ENCODE measurements around the gene C11orf58. TPM values are rescaled to one million over a fixed set of nuclear protein-coding genes. Genes with fewer than 3 reads are reported as not detected.
A peak's percentile ranks its signal among the peaks of the same experiment; 100 is the strongest.

Gene C11orf58
- total and polyA plus RNA-seq, 10 donors: 83.9 to 147 (median 124) TPM

DNA sequence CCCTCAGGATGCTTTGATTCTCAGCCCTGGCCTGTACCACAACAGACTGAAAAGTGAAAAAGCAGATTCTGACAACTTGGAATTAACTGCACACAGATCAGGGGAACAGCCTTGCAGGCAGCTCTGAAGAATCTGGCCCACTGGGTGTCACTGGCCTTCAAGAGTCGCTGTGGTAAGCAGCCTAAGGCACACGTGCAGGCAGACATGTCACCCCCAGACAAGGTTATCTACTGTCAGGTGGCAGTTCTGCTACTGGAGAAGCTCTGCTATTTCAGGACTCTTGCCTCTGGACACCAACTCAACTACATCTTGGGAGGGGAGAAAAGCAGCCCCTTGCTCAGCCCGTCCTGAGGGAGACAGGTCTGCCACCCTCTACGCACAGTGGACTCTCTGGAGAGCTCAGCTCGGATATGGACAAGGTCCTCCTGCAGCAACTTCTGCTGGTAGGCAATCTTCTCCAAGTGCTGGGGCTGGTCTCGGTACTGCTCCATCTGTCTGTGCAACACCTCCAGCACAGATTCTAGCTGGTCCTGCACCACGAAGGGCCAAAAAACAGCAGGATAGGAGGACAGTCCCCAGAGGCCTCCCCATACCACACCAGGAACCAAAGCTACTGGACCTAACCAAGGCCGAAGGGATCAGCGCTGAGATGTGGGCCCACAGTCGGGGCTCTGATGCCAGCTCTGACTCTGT lies 63.0 kb downstream of the C11orf58 start:
- Histone ChIP-seq H3K27me3 (replicated peaks in 1 of 7) (no peaks in the 10 kb centered on the region), H3K9me3 (no peaks in the 10 kb centered on the region), H3K4me1 (peaks cover 4 to 46% (median 28%) of the 10 kb centered on the region in 6 donors), H3K27ac (no peak overlapping the region), H3K36me3 (no peaks in the 10 kb centered on the region), H3K4me3 (no peak overlapping the region)
- 88 to 93% (median 92%) methylated on average over 10 of the region's 10 CpGs for WGBS, 5 donors
- intact Hi-C loops (cut with DNase I; ENCODE audit: low total_unique reads): no loop called here
- TF ChIP-seq POLR2AphosphoS5 (IDR thresholded peaks at IDR 0.05): no peak
- no peak for TF ChIP-seq POLR2A (IDR thresholded peaks at IDR 0.05)
- TF ChIP-seq, protein P1, sequence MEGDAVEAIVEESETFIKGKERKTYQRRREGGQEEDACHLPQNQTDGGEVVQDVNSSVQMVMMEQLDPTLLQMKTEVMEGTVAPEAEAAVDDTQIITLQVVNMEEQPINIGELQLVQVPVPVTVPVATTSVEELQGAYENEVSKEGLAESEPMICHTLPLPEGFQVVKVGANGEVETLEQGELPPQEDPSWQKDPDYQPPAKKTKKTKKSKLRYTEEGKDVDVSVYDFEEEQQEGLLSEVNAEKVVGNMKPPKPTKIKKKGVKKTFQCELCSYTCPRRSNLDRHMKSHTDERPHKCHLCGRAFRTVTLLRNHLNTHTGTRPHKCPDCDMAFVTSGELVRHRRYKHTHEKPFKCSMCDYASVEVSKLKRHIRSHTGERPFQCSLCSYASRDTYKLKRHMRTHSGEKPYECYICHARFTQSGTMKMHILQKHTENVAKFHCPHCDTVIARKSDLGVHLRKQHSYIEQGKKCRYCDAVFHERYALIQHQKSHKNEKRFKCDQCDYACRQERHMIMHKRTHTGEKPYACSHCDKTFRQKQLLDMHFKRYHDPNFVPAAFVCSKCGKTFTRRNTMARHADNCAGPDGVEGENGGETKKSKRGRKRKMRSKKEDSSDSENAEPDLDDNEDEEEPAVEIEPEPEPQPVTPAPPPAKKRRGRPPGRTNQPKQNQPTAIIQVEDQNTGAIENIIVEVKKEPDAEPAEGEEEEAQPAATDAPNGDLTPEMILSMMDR (IDR thresholded peaks at IDR 0.05 in 8 of 11, conservative IDR thresholded peaks at IDR 0.05 in 3 of 11): no peak
- DNase-seq: peak; percentile 61

DNA sequence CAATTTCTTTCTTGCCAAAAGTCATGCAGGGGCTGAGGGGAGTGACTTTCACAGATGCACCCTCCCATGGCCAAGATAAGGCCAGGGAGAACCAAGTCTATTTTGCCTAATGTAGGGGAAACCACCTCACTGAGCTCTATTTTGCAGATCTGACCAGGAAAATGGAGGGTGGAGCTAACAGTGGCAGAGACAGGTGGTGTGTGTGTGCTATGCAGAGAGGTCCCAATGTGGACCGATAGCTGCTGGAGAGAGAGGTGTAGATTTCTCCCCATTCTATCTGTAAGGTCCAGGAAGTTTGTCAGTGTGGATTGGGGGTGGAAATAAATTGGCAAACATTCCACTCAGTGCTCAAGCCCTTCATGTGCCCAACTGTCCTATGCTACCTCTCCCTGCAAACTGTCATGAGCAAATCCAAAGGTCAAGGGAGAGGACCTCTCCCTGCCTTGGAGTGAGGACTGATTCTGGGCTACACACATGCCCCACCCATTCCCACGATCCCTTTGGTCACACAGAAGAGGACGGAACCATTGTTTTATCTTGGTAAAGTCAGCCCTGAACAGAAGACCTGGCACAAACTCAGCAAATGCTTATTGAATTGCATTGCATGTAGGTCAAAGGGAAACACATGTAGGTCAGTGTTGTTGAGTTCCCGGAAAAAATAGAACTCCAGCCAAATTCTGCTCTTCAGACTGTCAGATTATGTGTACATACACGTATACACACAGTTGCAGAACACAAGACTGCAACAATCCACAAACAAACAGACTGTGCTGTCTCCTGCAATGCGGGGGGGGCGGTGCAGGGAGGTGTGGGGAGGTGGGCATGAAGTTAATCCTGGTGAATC lies 65.9 kb downstream of the C11orf58 start:
- H3K27ac ChIP-seq: peak overlapping the region in 5 of 8 donors; percentile 42 to 63 (median 52)

DNA sequence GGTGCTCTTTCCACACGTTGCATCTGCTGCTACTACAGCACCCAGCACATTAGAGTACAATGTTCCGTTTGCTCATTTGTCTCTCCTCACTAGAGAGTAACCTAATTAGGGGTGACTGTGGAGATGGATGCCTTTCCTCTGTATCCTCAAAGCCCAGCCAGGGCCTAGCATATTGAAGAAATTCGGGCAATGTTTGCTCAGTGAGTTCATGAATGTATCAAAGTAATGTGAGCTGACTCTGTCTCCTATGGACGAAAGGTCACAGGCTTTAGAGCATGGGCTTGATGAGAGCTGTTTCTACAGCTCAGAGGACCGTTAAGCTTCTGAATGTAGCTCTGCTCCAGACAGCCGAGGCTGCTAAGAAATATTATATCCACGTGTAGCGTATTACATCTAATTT lies 67.5 kb downstream of the C11orf58 start:
- 85 to 89% (median 86%) methylated on average over 8 of the region's 8 CpGs for WGBS, 5 donors
- no peak for TF ChIP-seq POLR2AphosphoS5 (IDR thresholded peaks at IDR 0.05)
- TF ChIP-seq, protein P1 (IDR thresholded peaks at IDR 0.05 in 8 of 11, conservative IDR thresholded peaks at IDR 0.05 in 3 of 11): no peak
- TF ChIP-seq POLR2A (IDR thresholded peaks at IDR 0.05): no peak
- H3K4me1 ChIP-seq: peaks cover 4 to 63% (median 39%) of the 10 kb centered on the region in 6 donors
- DNase-seq: no peak
- intact Hi-C loops (cut with DNase I; ENCODE audit: low total_unique reads): no loop called here
- no peaks in the 10 kb centered on the region for H3K9me3 ChIP-seq
- H3K4me3 ChIP-seq: no peak overlapping the region
- no peaks in the 10 kb centered on the region for H3K27me3 ChIP-seq (replicated peaks in 1 of 7)
- H3K27ac ChIP-seq: peak overlapping the region in 1 of 8 donors; percentile 68
- H3K36me3 ChIP-seq: no peaks in the 10 kb centered on the region

More for the DNA sequence above, 65.9 kb downstream of the C11orf58 start:
- intact Hi-C loops (cut with DNase I; ENCODE audit: low total_unique reads): no loop called here
- H3K27me3 ChIP-seq (replicated peaks in 1 of 7): no peaks in the 10 kb centered on the region
- H3K4me3 ChIP-seq: no peak overlapping the region
- DNase-seq: peak; percentile 66
- H3K9me3 ChIP-seq: no peaks in the 10 kb centered on the region
- H3K4me1 ChIP-seq: peaks cover 4 to 55% (median 36%) of the 10 kb centered on the region in 6 donors
- H3K36me3 ChIP-seq: no peaks in the 10 kb centered on the region
- TF ChIP-seq, protein P1 (IDR thresholded peaks at IDR 0.05 in 8 of 11, conservative IDR thresholded peaks at IDR 0.05 in 3 of 11): no peak
- TF ChIP-seq POLR2AphosphoS5 (IDR thresholded peaks at IDR 0.05) (peak in 1 of 3 donors; percentile 73), POLR2A (IDR thresholded peaks at IDR 0.05) (no peak)
- 41 to 69% (median 61%) methylated on average over 7 of the region's 7 CpGs for WGBS, 5 donors

DNA sequence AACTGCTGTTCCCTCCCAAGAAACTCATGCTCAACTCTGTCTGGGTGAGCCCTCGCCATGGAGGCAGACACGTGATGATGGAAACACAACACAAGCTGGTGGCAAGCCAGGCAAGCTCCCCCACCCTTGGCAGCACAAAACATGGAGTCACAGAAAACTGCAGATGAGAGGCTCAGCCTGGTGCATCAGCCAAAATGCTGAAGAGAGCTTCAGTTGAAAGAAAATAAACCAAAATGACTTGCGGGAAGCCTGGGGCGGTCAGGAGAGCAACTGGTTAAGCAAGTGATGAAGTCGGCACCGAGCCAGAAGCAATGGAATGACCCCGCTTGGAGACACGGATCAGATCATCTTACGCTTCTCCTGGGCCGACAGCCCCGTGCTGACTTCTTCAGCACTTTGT lies 68.3 kb downstream of the C11orf58 start:
- peak overlapping the region in 7 of 8 donors; percentile 16 to 70 (median 61) for H3K27ac ChIP-seq
- 58 to 79% (median 66%) methylated on average over 11 of the region's 11 CpGs for WGBS, 5 donors
- DNase-seq: peak; percentile 54

More for the DNA sequence above, 68.3 kb downstream of the C11orf58 start:
- intact Hi-C loops (cut with DNase I; ENCODE audit: low total_unique reads): no loop called here
- no peaks in the 10 kb centered on the region for H3K27me3 ChIP-seq (replicated peaks in 1 of 7)
- no peaks in the 10 kb centered on the region for H3K36me3 ChIP-seq
- no peaks in the 10 kb centered on the region for H3K9me3 ChIP-seq
- no peak for TF ChIP-seq POLR2A (IDR thresholded peaks at IDR 0.05)
- TF ChIP-seq POLR2AphosphoS5 (IDR thresholded peaks at IDR 0.05): no peak
- TF ChIP-seq, protein P1 (IDR thresholded peaks at IDR 0.05 in 8 of 11, conservative IDR thresholded peaks at IDR 0.05 in 3 of 11): no peak
- peaks cover 4 to 66% (median 39%) of the 10 kb centered on the region in 6 donors for H3K4me1 ChIP-seq
- H3K4me3 ChIP-seq: peak overlapping the region in 1 of 8 donors; percentile 30

Data from spleen (tissue), 11 donors.